ENCODE results near the gene BAD. TPM values are rescaled to one million over a fixed set of nuclear protein-coding genes. Genes with fewer than 3 reads are reported as not detected.

BAD gene
- total and polyA plus RNA-seq, 4 donors = 16.0 to 39.5 (median 30.2) TPM

GRCh38 chr11:64243236-64243854 lies 41.1 kb downstream of the BAD start:
- H3K36me3 ChIP-seq (ENCODE audit: control insufficient read depth in 4 of 4, insufficient read depth in 3 of 4, low read depth in 1 of 4, low read length in 3 of 4) = peaks cover 0 to 6% (median 4%) of the 10 kb centered on the region in 4 donors
- H3K9me3 ChIP-seq (ENCODE audit: control insufficient read depth in 4 of 4, low read length in 3 of 4) = no peaks in the 10 kb centered on the region
- no peak overlapping the region for H3K4me3 ChIP-seq (ENCODE audit: low read depth in 1 of 3, low read length in 3 of 3)
- no peak for DNase-seq (ENCODE audit: low spot score)
- peaks cover 15 to 58% (median 44%) of the 10 kb centered on the region in 4 donors for H3K4me1 ChIP-seq (ENCODE audit: control insufficient read depth in 4 of 4, insufficient read depth in 4 of 4, low read length in 3 of 4)
- H3K9ac ChIP-seq (ENCODE audit: low read depth in 1 of 2, low read length in 2 of 2) = no peak overlapping the region
- H3K27ac ChIP-seq (ENCODE audit: low read depth in 1 of 2, low read length in 2 of 2) = no peak overlapping the region
- no peaks in the 10 kb centered on the region for H3K27me3 ChIP-seq (ENCODE audit: control insufficient read depth in 4 of 4, insufficient read depth in 4 of 4, low read length in 3 of 4)
- WGBS = 92% methylated on average over 8 of the region's 8 CpGs
- TF ChIP-seq REST (IDR thresholded peaks at IDR 0.05) (no peak), YY1 (IDR thresholded peaks at IDR 0.05) (no peak), MAX (IDR thresholded peaks at IDR 0.05) (no peak), JUND (IDR thresholded peaks at IDR 0.05) (no peak), CTCF (IDR thresholded peaks at IDR 0.05; ENCODE audit: low read depth, low read length, missing input control) (no peak), RXRA (IDR thresholded peaks at IDR 0.05) (no peak), FOXA2 (IDR thresholded peaks at IDR 0.05) (no peak), RAD21 (IDR thresholded peaks at IDR 0.05) (no peak)

- Histone ChIP-seq H3K4me3 (ENCODE audit: low read depth in 1 of 3, low read length in 3 of 3) (peak overlapping the region; percentile 74 to 94 (median 80)), H3K9ac (ENCODE audit: low read depth in 1 of 2, low read length in 2 of 2) (peak overlapping the region in 1 of 2 donors; percentile 81), H3K4me1 (ENCODE audit: control insufficient read depth in 4 of 4, insufficient read depth in 4 of 4, low read length in 3 of 4) (peaks cover 21 to 59% (median 43%) of the 10 kb centered on the region in 4 donors), H3K27ac (ENCODE audit: low read depth in 1 of 2, low read length in 2 of 2) (peak overlapping the region; percentile 97 to 99), H3K9me3 (ENCODE audit: control insufficient read depth in 4 of 4, low read length in 3 of 4) (no peaks in the 10 kb centered on the region), H3K36me3 (ENCODE audit: control insufficient read depth in 4 of 4, insufficient read depth in 3 of 4, low read depth in 1 of 4, low read length in 3 of 4) (peaks cover 0 to 6% (median 4%) of the 10 kb centered on the region in 4 donors), H3K27me3 (ENCODE audit: control insufficient read depth in 4 of 4, insufficient read depth in 4 of 4, low read length in 3 of 4) (no peaks in the 10 kb centered on the region)
- peak; percentile 72 for DNase-seq (ENCODE audit: low spot score)
- WGBS = under 1% methylated on average over 63 of the region's 63 CpGs
- TF ChIP-seq TAF1 (conservative IDR thresholded peaks at IDR 0.05) = no peak
- peak; percentile 16 for TF ChIP-seq FOXA2 (IDR thresholded peaks at IDR 0.05)
- peak; percentile 81 for TF ChIP-seq YY1 (IDR thresholded peaks at IDR 0.05)
- no peak for TF ChIP-seq EGR1 (IDR thresholded peaks at IDR 0.05; ENCODE audit: low read depth in 2 of 2)
- no peak for TF ChIP-seq HNF4G (IDR thresholded peaks at IDR 0.05)
- no peak for TF ChIP-seq NR2F2 (IDR thresholded peaks at IDR 0.05)
- peak; percentile 66 for TF ChIP-seq MAX (IDR thresholded peaks at IDR 0.05)
- no peak for TF ChIP-seq FOXA1 (IDR thresholded peaks at IDR 0.05)
- no peak for TF ChIP-seq HNF4A (conservative IDR thresholded peaks at IDR 0.05)
- TF ChIP-seq CTCF (IDR thresholded peaks at IDR 0.05; ENCODE audit: low read depth, low read length, missing input control) = no peak
- peak; percentile 2 for TF ChIP-seq SP1 (IDR thresholded peaks at IDR 0.05)
- TF ChIP-seq JUND (IDR thresholded peaks at IDR 0.05) = peak in 1 of 2 donors; percentile 9
- peak; percentile 31 for TF ChIP-seq REST (IDR thresholded peaks at IDR 0.05)
- no peak for TF ChIP-seq ATF3 (IDR thresholded peaks at IDR 0.05)
Observed at GRCh38 chr11:64241491-64242374, 42.7 kb downstream of the BAD start.
